Thyroid gland (tissue), 4 donors: ENCODE measurements around the gene CHMP4B. TPM values are rescaled to one million over a fixed set of nuclear protein-coding genes. Genes with fewer than 3 reads are reported as not detected.

Source experiments
- DNase-seq, 2 donors: peaks; one replicate each; pipeline ENCODE4 v3.0.0-alpha.2; 2019
- H3K27ac ChIP-seq, 3 donors: fragments of 200-600 bp; sonication (generic); 1 replicate in 2 of 3; 2 replicates in 1 of 3; pipeline ENCODE4 v1.5.1; 2016 to 2019; ENCODE audit warnings: mild to moderate bottlenecking in 1 of 3, moderate library complexity in 1 of 3
- H3K27me3 ChIP-seq: fragments of 200-600 bp; sonication (generic); one replicate; pipeline ENCODE4 v1.5.1; 2019
- H3K36me3 ChIP-seq, 2 donors: fragments of 200-600 bp; sonication (generic); one replicate each; pipeline ENCODE4 v1.5.1; 2016 to 2019
- H3K4me1 ChIP-seq, 2 donors: fragments of 200-600 bp; sonication (generic); one replicate each; pipeline ENCODE4 v1.5.1; 2017 to 2019
- H3K4me3 ChIP-seq, 3 donors: fragments of 200-600 bp; sonication (generic); replicated peaks in 1 of 3; 1 replicate in 2 of 3; 2 replicates in 1 of 3; pipeline ENCODE4 v1.5.1; 2016; ENCODE audit warnings: mild to moderate bottlenecking in 1 of 3
- H3K9me3 ChIP-seq: fragments of 200-600 bp; sonication (generic); one replicate; pipeline ENCODE4 v1.5.1; 2017
- CTCF ChIP-seq, 6 experiments: fragments of 200-600 bp in 3 of 6; fragments of 450-650 bp in 3 of 6; sonication (generic) in 3 of 6; IDR thresholded peaks; one replicate each; pipeline ENCODE4 v1.5.1; 2016 to 2019; ENCODE audit warnings: antibody characterized with exemption in 6 of 6, mild to moderate bottlenecking in 2 of 6, inconsistent platforms in 1 of 6, moderate library complexity in 1 of 6
- POLR2A ChIP-seq, 2 donors: fragments of 450-650 bp; IDR thresholded peaks; one replicate each; pipeline ENCODE4 v1.6.1; 2017; ENCODE audit warnings: antibody characterized with exemption in 2 of 2, mild to moderate bottlenecking in 2 of 2, moderate library complexity in 1 of 2
- WGBS, 2 donors: methylation state at CpG; one replicate each; pipeline ENCODE4 v1.1.5; 2017; 5-methylcytosine and 5-hydroxymethylcytosine counted together
- intact Hi-C: fragments of 100-400 bp; cut with DNase I; formaldehyde crosslinking; loops from one replicate; pipeline ENCODE4 v1.15.1; 2023
- total RNA-seq, 4 donors: library from RNA; depleted of rRNA; stranded (reverse); fragments of >200 nt; gene quantifications; one replicate each; pipeline ENCODE4 v1.2.3, GENCODE V29; 2016

The CHMP4B gene
- total RNA-seq, 4 donors from 2014 or later, result 70.3 to 93.5 (median 85.7) TPM

DNA sequence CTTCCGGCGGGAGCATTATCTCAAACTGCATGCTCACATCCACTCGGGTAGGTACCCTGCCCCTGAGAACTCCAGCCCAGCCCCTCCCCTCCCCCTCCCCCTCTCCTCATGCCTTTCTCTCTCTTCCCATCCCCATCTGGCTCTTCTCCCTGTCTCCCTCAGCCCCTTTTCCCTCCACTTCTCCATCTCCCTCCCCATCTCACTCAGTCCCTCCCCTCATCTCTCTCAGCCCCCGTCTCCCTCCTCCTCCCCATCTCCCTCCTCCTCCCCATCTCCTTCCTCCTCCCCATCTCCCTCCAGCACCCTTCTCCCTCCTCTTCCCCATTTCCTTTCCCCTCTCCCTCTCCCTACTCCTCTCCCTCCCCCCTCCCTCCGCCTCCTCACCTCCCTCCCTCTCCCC lies 27.3 kb upstream of the CHMP4B start:
- intact Hi-C loops, result no loop called here
- TF ChIP-seq CTCF (IDR thresholded peaks at IDR 0.05) (no peak), POLR2A (IDR thresholded peaks at IDR 0.05) (no peak)
- no peaks in the 10 kb centered on the region for H3K36me3 ChIP-seq
- H3K9me3 ChIP-seq, result no peaks in the 10 kb centered on the region
- H3K4me1 ChIP-seq, result peaks cover 2 to 4% of the 10 kb centered on the region in 2 donors
- no peak for DNase-seq
- WGBS, 2 donors, result 84 to 86% methylated on average over 5 of the region's 5 CpGs
- H3K4me3 ChIP-seq, result no peak overlapping the region
- no peak overlapping the region for H3K27ac ChIP-seq
- H3K27me3 ChIP-seq, result no peaks in the 10 kb centered on the region

DNA sequence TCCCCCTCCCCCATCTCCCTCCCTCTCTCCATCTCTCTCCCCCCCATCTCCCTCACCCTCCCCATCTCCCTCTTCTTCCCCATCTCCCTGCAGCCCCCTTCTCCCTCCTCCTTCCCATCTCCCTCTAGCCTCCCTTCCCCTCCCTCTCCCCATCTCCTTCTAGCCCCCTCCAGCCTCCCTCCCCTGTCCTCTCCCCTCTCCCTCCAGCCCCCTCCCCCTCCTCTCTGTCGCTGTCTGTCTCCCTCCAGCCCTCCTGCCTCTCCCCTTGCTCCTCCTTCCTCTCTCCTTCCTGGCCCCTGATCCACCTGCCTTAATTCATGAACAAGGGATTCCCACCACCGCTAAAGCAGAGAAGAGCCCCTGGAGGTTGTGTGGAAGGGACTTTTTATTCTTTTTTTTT lies 26.9 kb upstream of the CHMP4B start:
- intact Hi-C loops, result no loop called here
- no peak for TF ChIP-seq POLR2A (IDR thresholded peaks at IDR 0.05)
- no peak for TF ChIP-seq CTCF (IDR thresholded peaks at IDR 0.05)
- no peaks in the 10 kb centered on the region for H3K36me3 ChIP-seq

DNA sequence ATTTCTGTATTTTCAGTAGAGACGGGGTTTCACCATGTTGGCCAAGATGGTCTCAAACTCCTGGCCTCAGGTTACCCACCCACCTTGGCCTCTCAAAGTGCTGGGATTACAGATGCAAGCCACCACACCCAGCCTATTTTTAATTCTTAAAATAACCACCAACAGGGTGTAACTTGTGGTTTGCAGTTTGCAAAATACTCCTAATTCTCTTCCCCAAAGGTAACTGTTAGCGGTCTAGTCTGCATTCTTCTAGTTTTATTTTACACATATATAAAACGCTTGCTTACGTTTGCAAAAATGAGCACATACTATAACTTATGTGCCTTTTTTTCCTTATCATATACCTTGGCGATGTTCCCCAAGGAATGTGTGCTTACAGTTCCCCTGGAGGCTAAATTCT lies 25.6 kb upstream of the CHMP4B start:
- 89 to 93% methylated on average over 5 of the region's 5 CpGs for WGBS, 2 donors
- no peak overlapping the region for H3K4me3 ChIP-seq
- DNase-seq, result no peak
- peaks cover 17 to 21% of the 10 kb centered on the region in 2 donors for H3K4me1 ChIP-seq
- H3K36me3 ChIP-seq, result no peaks in the 10 kb centered on the region
- TF ChIP-seq POLR2A (IDR thresholded peaks at IDR 0.05), result no peak
- TF ChIP-seq CTCF (IDR thresholded peaks at IDR 0.05), result no peak
- intact Hi-C loops, result no loop called here
- H3K9me3 ChIP-seq, result no peaks in the 10 kb centered on the region
- H3K27ac ChIP-seq, result no peak overlapping the region
- H3K27me3 ChIP-seq, result no peaks in the 10 kb centered on the region

More for the DNA sequence above, 26.9 kb upstream of the CHMP4B start:
- Histone ChIP-seq H3K4me3 (no peak overlapping the region), H3K9me3 (no peaks in the 10 kb centered on the region), H3K27ac (no peak overlapping the region), H3K27me3 (no peaks in the 10 kb centered on the region), H3K4me1 (peaks cover 6 to 8% of the 10 kb centered on the region in 2 donors)
- DNase-seq, result no peak
- WGBS, 2 donors, result 92 to 100% methylated on average over 1 to 2 of the region's 2 CpGs

DNA sequence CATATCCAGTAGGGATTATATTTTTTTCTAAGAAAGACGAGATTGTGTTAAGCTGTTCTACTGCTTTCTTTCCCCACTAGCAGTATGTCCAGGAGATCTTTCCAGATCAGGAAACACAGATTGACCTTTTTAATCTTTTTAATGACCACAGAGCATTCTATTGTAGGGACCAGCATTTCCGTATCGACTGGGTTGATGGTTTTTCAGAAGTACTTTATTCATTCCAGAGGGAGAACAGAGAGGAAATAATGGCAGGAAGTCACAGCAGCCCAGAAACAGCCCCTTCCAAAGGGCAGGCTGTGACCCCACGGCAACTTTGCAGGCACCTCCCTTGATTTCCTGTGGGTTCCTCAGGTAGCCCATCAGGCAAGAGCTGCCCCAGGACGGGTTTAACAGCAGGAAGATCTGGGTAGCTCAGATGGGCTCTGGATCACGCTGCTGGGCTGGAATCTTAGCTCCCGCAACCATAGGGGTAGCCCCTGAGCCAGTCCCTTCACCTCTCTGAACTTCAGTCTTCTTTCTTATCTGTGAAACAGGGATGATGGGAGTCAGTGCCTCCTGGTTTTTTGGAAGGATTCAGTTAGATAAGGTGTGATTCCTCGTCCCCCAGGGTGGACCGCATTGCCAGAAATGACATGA lies 23.8 kb upstream of the CHMP4B start:
- Histone ChIP-seq H3K36me3 (no peaks in the 10 kb centered on the region), H3K9me3 (no peaks in the 10 kb centered on the region), H3K4me3 (no peak overlapping the region), H3K27me3 (no peaks in the 10 kb centered on the region), H3K4me1 (peaks cover 17 to 22% of the 10 kb centered on the region in 2 donors), H3K27ac (peak overlapping the region in 1 of 3 donors; percentile 8)
- TF ChIP-seq POLR2A (IDR thresholded peaks at IDR 0.05) (no peak), CTCF (IDR thresholded peaks at IDR 0.05) (no peak)
- intact Hi-C loops, result no loop called here
- WGBS, 2 donors, result 65 to 80% methylated on average over 9 of the region's 9 CpGs
- DNase-seq, result no peak

DNA sequence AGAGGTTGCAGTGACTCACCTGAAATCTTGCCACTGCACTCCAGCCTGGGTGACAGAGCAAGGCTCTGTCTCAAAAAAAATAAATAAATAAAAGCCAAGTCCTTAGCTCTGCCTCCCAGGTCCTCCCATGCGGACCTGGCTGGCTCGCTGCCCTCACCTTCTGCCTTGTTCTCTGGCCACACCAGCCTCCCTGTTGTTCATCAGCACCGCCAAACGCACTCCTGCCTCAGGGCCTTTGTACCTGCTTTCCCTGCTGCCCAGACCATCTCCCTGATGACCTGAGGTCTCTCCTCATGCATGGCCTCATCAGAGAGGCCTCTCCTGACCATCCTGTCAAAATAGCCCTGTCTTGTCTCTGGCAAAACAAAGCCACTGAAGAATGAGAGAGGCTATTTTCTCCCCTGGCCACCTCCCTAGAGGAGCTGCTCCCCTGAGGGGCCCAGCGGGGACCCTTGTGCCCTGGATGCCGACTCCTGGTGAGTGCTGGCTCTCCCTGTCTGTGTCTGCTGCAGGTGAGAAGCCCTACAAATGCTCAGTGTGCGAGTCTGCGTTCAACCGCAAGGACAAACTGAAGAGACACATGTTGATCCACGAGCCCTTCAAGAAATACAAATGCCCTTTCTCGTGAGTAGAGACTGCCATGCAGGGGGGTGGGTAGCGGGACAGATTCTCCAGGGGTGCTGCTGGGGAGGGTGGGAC lies 22.6 kb upstream of the CHMP4B start:
- Histone ChIP-seq H3K27ac (peak overlapping the region in 2 of 3 donors; percentile 85 to 86), H3K36me3 (no peaks in the 10 kb centered on the region)

More for the DNA sequence above, 22.6 kb upstream of the CHMP4B start:
- Histone ChIP-seq H3K4me3 (no peak overlapping the region), H3K9me3 (no peaks in the 10 kb centered on the region), H3K27me3 (no peaks in the 10 kb centered on the region), H3K4me1 (peaks cover 17 to 22% of the 10 kb centered on the region in 2 donors)
- DNase-seq, result peak; percentile 42 to 58
- 80 to 86% methylated on average over 10 to 12 of the region's 12 CpGs for WGBS, 2 donors
- TF ChIP-seq CTCF (IDR thresholded peaks at IDR 0.05) (no peak), POLR2A (IDR thresholded peaks at IDR 0.05) (no peak)
- intact Hi-C loops, result no loop called here
